WTC11 (cell line): Measurements from ENCODE around the gene PTPRU. TPM values are rescaled to one million over a fixed set of nuclear protein-coding genes. Genes with fewer than 3 reads are reported as not detected.

ENCODE experiments used
- ATAC-seq: fragments of 200-7000 bp; cut with Tn5 transposase; 2 replicates; pipeline ENCODE4 v1.10.0; 2021; ENCODE audit warnings: mild to moderate bottlenecking, moderate library complexity
- CTCF ChIA-PET: fragments of 300-600 bp; sonication (Branson Sonifier 250); formaldehyde crosslinking; loops from one replicate; lab custom pipeline; 2021; ENCODE audit warnings: antibody characterized with exemption; lab: Charles Lee
- POLR2A ChIA-PET: fragments of 350-600 bp; sonication (Branson Sonifier 250); formaldehyde crosslinking; loops from one replicate; lab custom pipeline; 2021; ENCODE audit warnings: antibody characterized with exemption; lab: Charles Lee
- DNase-seq: peaks from one replicate; pipeline ENCODE4 v3.0.0; 2021; ENCODE audit warnings: low spot score
- H3K27ac Mint-ChIP-seq: 2 replicates; pipeline ENCODE4 v1.8.0; 2021; ENCODE audit warnings: mixed read lengths
- H3K27me3 Mint-ChIP-seq: 2 replicates; pipeline ENCODE4 v1.8.0; 2021; ENCODE audit warnings: low read depth, mild to moderate bottlenecking, moderate library complexity, mixed read lengths
- H3K36me3 Mint-ChIP-seq: 2 replicates; pipeline ENCODE4 v1.8.0; 2021; ENCODE audit warnings: mixed read lengths
- H3K4me1 Mint-ChIP-seq: 2 replicates; pipeline ENCODE4 v1.8.0; 2022; ENCODE audit warnings: mixed read lengths
- H3K4me3 Mint-ChIP-seq: 2 replicates; pipeline ENCODE4 v1.8.0; 2021; ENCODE audit warnings: mild to moderate bottlenecking, moderate library complexity, mixed read lengths
- H3K9me3 Mint-ChIP-seq: 2 replicates; pipeline ENCODE4 v1.8.0; 2021; ENCODE audit warnings: mixed read lengths
- ARID4B ChIP-seq: sonication (generic); formaldehyde crosslinking; IDR thresholded peaks from 2 replicates; pipeline ENCODE4 v1.8.0; 2023; ENCODE audit warnings: missing genetic modification reagents, mild to moderate bottlenecking, borderline replicate concordance
- CBFB ChIP-seq: sonication (generic); formaldehyde crosslinking; IDR thresholded peaks from 2 replicates; pipeline ENCODE4 v1.8.1; 2022; ENCODE audit warnings: mild to moderate bottlenecking, low read depth, missing genetic modification reagents
- E2F4 ChIP-seq: sonication (generic); formaldehyde crosslinking; IDR thresholded peaks from 2 replicates; pipeline ENCODE4 v1.8.1; 2022; ENCODE audit warnings: low read depth, mild to moderate bottlenecking, moderate library complexity, missing genetic modification reagents, borderline replicate concordance
- ELF4 ChIP-seq: sonication (generic); formaldehyde crosslinking; IDR thresholded peaks from 2 replicates; pipeline ENCODE4 v1.8.1; 2022; ENCODE audit warnings: low read depth, mild to moderate bottlenecking, moderate library complexity, missing genetic modification reagents
- ETV6 ChIP-seq: sonication (generic); formaldehyde crosslinking; IDR thresholded peaks from 2 replicates; pipeline ENCODE4 v1.8.1; 2022; ENCODE audit warnings: mild to moderate bottlenecking, missing genetic modification reagents
- IRF1 ChIP-seq: sonication (generic); formaldehyde crosslinking; IDR thresholded peaks from 2 replicates; pipeline ENCODE4 v1.8.0; 2023; ENCODE audit warnings: missing genetic modification reagents
- IRF2 ChIP-seq: sonication (generic); formaldehyde crosslinking; IDR thresholded peaks from 2 replicates; pipeline ENCODE4 v1.8.0; 2022; ENCODE audit warnings: low read depth, missing genetic modification reagents, borderline replicate concordance
- KAT7 ChIP-seq: sonication (generic); formaldehyde crosslinking; IDR thresholded peaks from 2 replicates; pipeline ENCODE4 v1.8.1; 2023; ENCODE audit warnings: missing genetic modification reagents, mild to moderate bottlenecking, borderline replicate concordance
- MAX ChIP-seq: sonication (generic); formaldehyde crosslinking; IDR thresholded peaks from 2 replicates; pipeline ENCODE4 v1.8.0; 2022; ENCODE audit warnings: mild to moderate bottlenecking, missing genetic modification reagents
- MLX ChIP-seq: sonication (generic); formaldehyde crosslinking; IDR thresholded peaks from 2 replicates; pipeline ENCODE4 v1.8.1; 2023; ENCODE audit warnings: mild to moderate bottlenecking, missing genetic modification reagents, moderate library complexity
- MYBL2 ChIP-seq: sonication (generic); formaldehyde crosslinking; IDR thresholded peaks from 2 replicates; pipeline ENCODE4 v1.8.1; 2023; ENCODE audit warnings: mild to moderate bottlenecking, moderate library complexity, missing genetic modification reagents
- STAT6 ChIP-seq: sonication (generic); formaldehyde crosslinking; conservative IDR thresholded peaks from 2 replicates; pipeline ENCODE4 v1.8.1; 2023; ENCODE audit warnings: mild to moderate bottlenecking, low read depth, missing genetic modification reagents, moderate library complexity
- TCF7 ChIP-seq: sonication (generic); formaldehyde crosslinking; IDR thresholded peaks from 2 replicates; pipeline ENCODE4 v1.8.0; 2022; ENCODE audit warnings: mild to moderate bottlenecking, low read depth, missing genetic modification reagents, moderate library complexity
- ZNF121 ChIP-seq: sonication (generic); formaldehyde crosslinking; IDR thresholded peaks from 2 replicates; pipeline ENCODE4 v1.8.0; 2023; ENCODE audit warnings: missing genetic modification reagents
- ZNF263 ChIP-seq: sonication (generic); formaldehyde crosslinking; IDR thresholded peaks from 2 replicates; pipeline ENCODE4 v1.8.1; 2022; ENCODE audit warnings: low read depth, mild to moderate bottlenecking, moderate library complexity, missing genetic modification reagents
- ZNF281 ChIP-seq: sonication (generic); formaldehyde crosslinking; IDR thresholded peaks from 2 replicates; pipeline ENCODE4 v1.8.0; 2023; ENCODE audit warnings: mild to moderate bottlenecking, missing genetic modification reagents
- ZNF416 ChIP-seq: fragments of 250-450 bp; sonication (Bioruptor Pico); IDR thresholded peaks from 2 replicates; pipeline ENCODE4 v1.9.0; 2021; ENCODE audit warnings: mild to moderate bottlenecking, inconsistent platforms
- total RNA-seq: library from RNA; stranded (reverse); gene quantifications from 3 replicates; pipeline ENCODE4 v1.2.3, GENCODE V29; 2021

PTPRU gene
- total RNA-seq, 1 experiment from 2014 or later, result 75.4 TPM

- TF ChIP-seq ARID4B (CRISPR knock-in tag), result no peak
- TF ChIP-seq ZNF121 (CRISPR knock-in tag), result no peak
These were observed 6.1 kb upstream of the PTPRU start (continued) for GRCh38 chr1:29230204-29230552.

GRCh38 chr1:29230553-29231378 is 5.6 kb upstream of the PTPRU start, which contains the start of gene MECR:
Gene MECR (minus strand): TSS chr1:29230934. CDS start chr1:29230906, 28 bp downstream.
- H3K36me3 Mint-ChIP-seq, result no peaks in the 10 kb centered on the region
- H3K9me3 Mint-ChIP-seq, result no peaks in the 10 kb centered on the region
- H3K4me1 Mint-ChIP-seq, result peaks cover 31% of the 10 kb centered on the region
- H3K27ac Mint-ChIP-seq, result peak within 1 kb of the TSS; percentile 83
- ChIA-PET POLR2A (interaction anchor here (0.6 to 1.3 kb wide), 3 partner anchors 9 to 902 kb away, joined by 3 to 4 read pairs (median 3); no protein-coding TSS in a partner anchor), CTCF (interaction anchor here (0.9 to 2.2 kb wide), 11 partner anchors 9 to 1149 kb away, joined by 3 to 6 read pairs (median 4); no protein-coding TSS in a partner anchor)
- DNase-seq (peak; percentile 97), ATAC-seq (peak; percentile 89)
- H3K4me3 Mint-ChIP-seq, result peak within 1 kb of the TSS; percentile 93
- peaks cover 38% of the 10 kb centered on the region for H3K27me3 Mint-ChIP-seq
- TF ChIP-seq ZNF263 (CRISPR knock-in tag), result no peak
- no peak for TF ChIP-seq STAT6 (CRISPR knock-in tag)
- no peak; the same call in 1 of the 2 replicates for TF ChIP-seq ZNF416 (CRISPR knock-in tag)
- TF ChIP-seq MYBL2, result peak; percentile 53; the same call in 1 of the 2 replicates
- TF ChIP-seq E2F4 (CRISPR knock-in tag), result no peak
- no peak for TF ChIP-seq IRF2 (CRISPR knock-in tag)
- TF ChIP-seq CBFB (CRISPR knock-in tag), result no peak
- TF ChIP-seq ETV6 (CRISPR knock-in tag), result peak; percentile 75; the same call in 1 of the 2 replicates
- 0 out of 2 replicates have a peak, but pooled peaks have one; percentile 37 for TF ChIP-seq KAT7 (CRISPR knock-in tag)
- no peak for TF ChIP-seq ZNF281
- 0 out of 2 replicates have a peak, but pooled peaks have one; percentile 49 for TF ChIP-seq MLX
- peak; percentile 94 for TF ChIP-seq MAX
- no peak for TF ChIP-seq TCF7
- no peak for TF ChIP-seq ELF4
- TF ChIP-seq IRF1 (CRISPR knock-in tag), result no peak
